Hepatocyte (in vitro differentiated cells): ENCODE measurements around the gene TGM4. TPM values are rescaled to one million over a fixed set of nuclear protein-coding genes. Genes with fewer than 3 reads are reported as not detected.

Experiments used
- DNase-seq: peaks from one replicate; pipeline ENCODE4 v3.0.0-alpha.2; 2016; ENCODE audit warnings: low spot score
- H2AFZ ChIP-seq: fragments of 200-600 bp; sonication (generic); 2 replicates; pipeline ENCODE4 v1.6.0; 2016; ENCODE audit warnings: antibody characterized with exemption, mild to moderate bottlenecking
- H3K27ac ChIP-seq: fragments of 200-600 bp; sonication (generic); 2 replicates; pipeline ENCODE4 v1.5.1; 2016; ENCODE audit warnings: mild to moderate bottlenecking
- H3K27me3 ChIP-seq: fragments of 200-600 bp; sonication (generic); 2 replicates; pipeline ENCODE4 v1.6.1; 2016
- H3K36me3 ChIP-seq: fragments of 200-600 bp; sonication (generic); replicated peaks from 2 replicates; pipeline ENCODE4 v1.5.1; 2016; ENCODE audit warnings: low read depth; ENCODE audit not compliant: insufficient read depth
- H3K4me1 ChIP-seq: fragments of 200-600 bp; sonication (generic); 2 replicates; pipeline ENCODE4 v1.5.1; 2016; ENCODE audit warnings: mild to moderate bottlenecking, moderate library complexity; ENCODE audit not compliant: insufficient read depth
- H3K4me2 ChIP-seq: fragments of 200-600 bp; sonication (generic); 2 replicates; pipeline ENCODE4 v1.6.0; 2016
- H3K4me3 ChIP-seq: fragments of 200-600 bp; sonication (generic); 2 replicates; pipeline ENCODE4 v1.5.1; 2016; ENCODE audit warnings: mild to moderate bottlenecking
- H3K79me2 ChIP-seq: fragments of 200-600 bp; sonication (generic); 2 replicates; pipeline ENCODE4 v1.6.0; 2017; ENCODE audit warnings: mild to moderate bottlenecking
- H3K9me2 ChIP-seq: fragments of 200-600 bp; sonication (generic); replicated peaks from 2 replicates; pipeline ENCODE4 v1.6.0; 2017; ENCODE audit warnings: mild to moderate bottlenecking; ENCODE audit not compliant: insufficient read depth
- H3K9me3 ChIP-seq: fragments of 200-600 bp; sonication (generic); 2 replicates; pipeline ENCODE4 v1.5.1; 2016; ENCODE audit warnings: low read depth, mild to moderate bottlenecking
- H4K20me1 ChIP-seq: fragments of 200-600 bp; sonication (generic); 2 replicates; pipeline ENCODE4 v1.6.0; 2016; ENCODE audit warnings: mild to moderate bottlenecking; ENCODE audit not compliant: insufficient read depth, poor library complexity, severe bottlenecking
- CTCF ChIP-seq: fragments of 200-600 bp; sonication (generic); IDR thresholded peaks from 2 replicates; pipeline ENCODE4 v1.5.1; 2016; ENCODE audit warnings: antibody characterized with exemption, mild to moderate bottlenecking; ENCODE audit not compliant: poor library complexity
- EZH2 ChIP-seq: fragments of 200-600 bp; sonication (generic); IDR thresholded peaks from 2 replicates; pipeline ENCODE4 v1.6.1; 2016; ENCODE audit warnings: antibody characterized with exemption, mild to moderate bottlenecking, borderline replicate concordance
- EZH2phosphoT487 ChIP-seq: fragments of 200-600 bp; sonication (generic); IDR thresholded peaks from one replicate; pipeline ENCODE4 v1.6.1; 2018; ENCODE audit warnings: antibody characterized with exemption, mild to moderate bottlenecking, low read depth, moderate library complexity; ENCODE audit not compliant: unreplicated experiment, severe bottlenecking
- WGBS: methylation state at CpG from one replicate; pipeline ENCODE4 v1.1.6; 2016; ENCODE audit warnings: low lambda C conversion rate; ENCODE audit errors: missing lambda C conversion rate; 5-methylcytosine and 5-hydroxymethylcytosine counted together
- polyA plus RNA-seq: library from polyadenylated mRNA; unstranded; fragments of >200 nt; fragmentation: Nextera tagmentation; extraction: Ambion mirVana; gene quantifications from 2 replicates; pipeline ENCODE4 v1.2.1, GENCODE V29; 2016
- total RNA-seq: library from RNA; depleted of rRNA; stranded (reverse); fragments of >200 nt; gene quantifications from 2 replicates; pipeline ENCODE4 v1.2.3, GENCODE V29; 2014

Gene TGM4
- total RNA-seq (0.43 TPM in 1 of 2 replicates, not detected in the other), polyA plus RNA-seq (0.78 TPM in 1 of 2 replicates, not detected in the other)

- Histone ChIP-seq H4K20me1 (no peaks in the 10 kb centered on the region), H3K36me3 (no peaks in the 10 kb centered on the region), H3K27ac (no peak within 1 kb of the TSS), H3K4me3 (no peak within 1 kb of the TSS), H3K4me1 (no peaks in the 10 kb centered on the region), H3K9me3 (no peaks in the 10 kb centered on the region), H3K79me2 (no peaks in the 10 kb centered on the region), H3K27me3 (no peaks in the 10 kb centered on the region), H3K9me2 (no peaks in the 10 kb centered on the region), H3K4me2 (no peak within 1 kb of the TSS), H2AFZ (no peak within 1 kb of the TSS)
- no peak for TF ChIP-seq EZH2phosphoT487
- no peak for TF ChIP-seq EZH2
- no peak for TF ChIP-seq CTCF
- WGBS, result 93% methylated on average over 5 of the region's 5 CpGs
- DNase-seq, result no peak
Observed at GRCh38 chr3:44874308-44874707, at the start of gene TGM4. Gene TGM4 (plus strand): TSS chr3:44874608. CDS start chr3:44874679, 71 bp downstream.

- H3K4me2 ChIP-seq, result no peak overlapping the region
- no peaks in the 10 kb centered on the region for H4K20me1 ChIP-seq
- no peaks in the 10 kb centered on the region for H3K9me3 ChIP-seq
- no peaks in the 10 kb centered on the region for H3K9me2 ChIP-seq
- H3K79me2 ChIP-seq, result no peaks in the 10 kb centered on the region
- no peaks in the 10 kb centered on the region for H3K4me1 ChIP-seq
- H3K36me3 ChIP-seq, result no peaks in the 10 kb centered on the region
- DNase-seq, result no peak
- no peak overlapping the region for H3K27ac ChIP-seq
- no peaks in the 10 kb centered on the region for H3K27me3 ChIP-seq
- H2AFZ ChIP-seq, result no peak overlapping the region
- no peak overlapping the region for H3K4me3 ChIP-seq
- 92% methylated on average over 2 of the region's 2 CpGs for WGBS
- TF ChIP-seq EZH2, result no peak
- no peak for TF ChIP-seq EZH2phosphoT487
- no peak for TF ChIP-seq CTCF
Observed at GRCh38 chr3:44825264-44825925, 49.0 kb upstream of the TGM4 start.

GRCh38 chr3:44827196-44827595 lies 47.2 kb upstream of the TGM4 start:
- Histone ChIP-seq H3K36me3 (no peaks in the 10 kb centered on the region), H3K9me3 (no peaks in the 10 kb centered on the region), H3K4me1 (no peaks in the 10 kb centered on the region), H3K9me2 (no peaks in the 10 kb centered on the region), H3K27ac (no peak overlapping the region), H4K20me1 (no peaks in the 10 kb centered on the region), H3K4me3 (no peak overlapping the region), H3K79me2 (no peaks in the 10 kb centered on the region), H3K4me2 (no peak overlapping the region), H3K27me3 (no peaks in the 10 kb centered on the region), H2AFZ (no peak overlapping the region)
- TF ChIP-seq CTCF (no peak), EZH2 (no peak), EZH2phosphoT487 (no peak)
- no peak for DNase-seq
- WGBS, result 96% methylated on average over 3 of the region's 3 CpGs

GRCh38 chr3:44831232-44831631 lies 43.2 kb upstream of the TGM4 start:
- TF ChIP-seq CTCF (no peak), EZH2phosphoT487 (no peak), EZH2 (no peak)
- no peak overlapping the region for H3K27ac ChIP-seq
- H3K4me2 ChIP-seq, result no peak overlapping the region
- DNase-seq, result no peak
- no peak overlapping the region for H3K4me3 ChIP-seq
- no peaks in the 10 kb centered on the region for H4K20me1 ChIP-seq
- no peaks in the 10 kb centered on the region for H3K27me3 ChIP-seq
- H3K9me2 ChIP-seq, result no peaks in the 10 kb centered on the region
- H3K9me3 ChIP-seq, result no peaks in the 10 kb centered on the region
- no peaks in the 10 kb centered on the region for H3K36me3 ChIP-seq
- 97% methylated on average over 5 of the region's 5 CpGs for WGBS
- no peak overlapping the region for H2AFZ ChIP-seq
- H3K4me1 ChIP-seq, result no peaks in the 10 kb centered on the region
- H3K79me2 ChIP-seq, result no peaks in the 10 kb centered on the region
